NK-92 (cell line): ENCODE results near the gene KLHDC7B.
"Not testable (repeated sequence)": the region's sequence is repeated elsewhere in the genome, so short reads cannot be mapped to it uniquely, and the experiment has no call there.

Experiments
- DNase-seq: peaks from one replicate; lab custom pipeline; 2025; ENCODE audit not compliant: unreplicated experiment; lab: John Stamatoyannopoulos, UW

The KLHDC7B gene

DNA sequence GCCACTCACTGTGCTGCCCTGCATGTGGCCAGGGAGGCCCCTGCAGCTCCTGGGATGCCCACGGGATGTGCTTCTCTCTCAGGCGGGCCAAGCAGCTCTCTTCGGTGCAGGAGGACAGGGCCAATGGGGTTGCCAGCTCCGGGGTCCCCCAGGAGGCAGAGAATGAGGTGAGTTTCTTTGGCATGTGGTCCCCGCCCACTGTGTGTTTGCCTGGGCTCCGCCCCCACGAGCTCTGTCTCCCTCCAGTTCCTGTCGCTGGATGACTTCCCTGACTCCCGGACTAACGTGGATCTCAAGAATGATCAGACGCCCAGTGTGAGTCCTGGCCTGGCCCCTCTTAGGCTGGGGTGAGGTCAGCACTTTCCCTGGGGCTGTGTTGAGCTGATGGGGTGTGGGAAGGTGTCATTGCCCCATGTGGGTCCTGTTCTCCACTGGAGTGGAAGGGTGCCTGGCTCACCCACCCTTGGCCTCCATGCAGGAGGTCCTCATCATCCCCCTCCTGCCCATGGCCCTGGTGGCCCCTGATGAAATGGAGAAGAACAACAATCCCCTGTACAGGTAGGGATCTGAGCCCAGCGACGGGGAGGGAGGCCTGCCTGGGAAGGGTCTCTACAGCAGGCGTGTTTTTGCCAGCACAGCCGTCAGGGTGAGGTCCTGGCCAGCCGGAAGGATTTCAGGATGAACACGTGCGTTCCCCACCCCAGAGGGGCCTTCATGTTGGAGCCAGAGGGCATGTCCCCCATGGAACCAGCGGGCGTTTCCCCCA is 28.0 kb upstream of the KLHDC7B start:
- no peak for DNase-seq

GRCh38 chr22:50518606-50519005 is 27.1 kb upstream of the KLHDC7B start:
- DNase-seq, result no peak

DNA sequence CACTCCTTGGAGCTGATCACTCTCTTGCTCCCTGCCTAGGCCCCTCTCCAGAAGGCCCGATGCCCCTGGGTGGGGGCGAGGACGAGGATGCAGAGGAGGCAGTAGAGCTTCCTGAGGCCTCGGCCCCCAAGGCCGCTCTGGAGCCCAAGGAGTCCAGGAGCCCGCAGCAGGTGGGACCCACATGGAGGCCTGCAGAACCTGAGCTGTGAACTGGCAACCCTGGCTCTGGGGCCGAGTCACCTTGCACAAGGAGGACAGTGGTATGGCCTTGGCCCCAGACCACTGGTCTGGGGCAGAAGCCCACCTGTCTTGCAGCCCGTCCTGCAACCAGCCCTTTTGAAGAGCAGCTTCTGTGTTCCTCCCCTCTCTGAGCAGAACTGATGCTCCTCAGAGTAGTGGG is 26.5 kb upstream of the KLHDC7B start:
- DNase-seq, result no peak

DNA sequence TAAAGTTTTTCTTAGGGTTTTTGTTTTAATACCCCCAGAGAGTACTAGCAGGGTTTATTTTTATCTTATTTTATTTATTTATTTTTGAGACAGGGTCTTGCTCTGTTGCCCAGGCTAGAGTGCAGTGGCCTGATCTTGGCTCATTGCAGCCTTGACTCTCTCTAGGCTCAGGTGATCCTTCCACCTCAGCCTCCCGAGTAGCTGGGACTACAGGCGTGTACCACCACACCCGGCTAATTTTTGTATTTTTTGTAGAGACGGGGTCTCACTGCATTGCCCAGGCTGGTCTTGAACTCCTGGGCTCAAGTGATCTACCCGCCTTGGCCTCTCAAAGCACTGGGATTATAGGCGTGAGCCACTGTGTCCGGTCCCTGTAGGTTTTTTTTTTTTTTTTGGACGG is 25.5 kb upstream of the KLHDC7B start:
- DNase-seq, result not testable (repeated sequence)

DNA sequence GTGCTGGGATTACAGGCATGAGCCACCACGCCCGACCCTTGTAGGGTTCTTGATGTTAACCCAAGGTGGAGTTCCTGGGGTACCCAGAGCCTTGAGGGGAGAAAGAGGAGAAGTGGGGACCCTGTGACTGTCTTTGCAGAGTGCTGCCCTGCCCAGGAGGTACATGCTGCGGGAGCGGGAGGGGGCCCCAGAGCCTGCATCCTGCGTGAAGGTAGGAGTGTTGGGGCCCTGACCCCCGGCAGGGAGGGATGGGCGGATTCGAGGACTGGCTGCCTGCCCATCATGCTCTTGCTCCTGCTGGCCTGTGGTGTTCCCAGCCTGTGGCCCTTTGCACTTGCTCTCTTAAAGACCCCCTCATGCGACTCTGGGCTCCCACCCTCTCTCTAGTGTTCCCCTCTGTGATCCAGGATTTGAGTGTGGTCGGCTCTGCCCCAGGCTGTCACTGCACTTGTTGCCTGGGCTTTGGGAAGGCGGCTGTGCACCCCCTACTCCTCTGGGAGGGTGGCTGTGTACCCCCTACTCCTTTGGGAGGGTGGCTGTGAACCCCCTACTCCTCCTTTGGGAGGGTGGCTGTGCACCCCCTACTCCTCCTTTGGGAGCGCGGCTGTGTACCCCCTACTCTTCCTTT is 24.8 kb upstream of the KLHDC7B start:
- DNase-seq, result no peak

GRCh38 chr22:50521710-50522109 is 24.0 kb upstream of the KLHDC7B start:
- DNase-seq, result no peak

GRCh38 chr22:50522208-50522805 is 23.4 kb upstream of the KLHDC7B start:
- DNase-seq, result no peak

DNA sequence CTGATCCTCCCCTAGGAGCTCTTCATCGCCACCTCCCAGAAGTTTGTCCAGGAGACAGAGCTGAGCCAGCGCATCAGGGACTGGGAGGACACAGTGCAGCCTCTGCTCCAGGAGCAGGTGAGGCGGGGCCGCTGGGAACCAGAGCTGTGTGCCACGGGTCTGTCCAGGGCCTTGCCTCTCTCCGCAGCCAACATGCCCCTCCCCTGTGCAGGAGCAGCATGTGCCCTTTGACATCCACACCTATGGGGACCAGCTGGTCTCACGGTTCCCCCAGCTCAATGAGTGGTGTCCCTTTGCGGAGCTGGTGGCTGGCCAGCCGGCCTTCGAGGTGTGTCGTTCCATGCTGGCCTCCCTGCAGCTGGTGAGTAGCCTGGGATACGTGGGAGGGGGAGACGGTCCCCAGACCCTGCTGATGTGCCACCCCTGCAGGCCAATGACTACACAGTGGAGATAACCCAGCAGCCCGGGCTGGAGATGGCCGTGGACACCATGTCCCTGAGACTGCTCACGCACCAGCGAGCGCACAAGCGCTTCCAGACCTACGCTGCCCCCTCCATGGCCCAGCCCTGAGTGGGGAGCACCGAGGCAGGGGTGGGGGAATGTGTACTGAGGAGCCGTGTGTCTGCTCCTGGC is 22.8 kb upstream of the KLHDC7B start:
- DNase-seq, result no peak

DNA sequence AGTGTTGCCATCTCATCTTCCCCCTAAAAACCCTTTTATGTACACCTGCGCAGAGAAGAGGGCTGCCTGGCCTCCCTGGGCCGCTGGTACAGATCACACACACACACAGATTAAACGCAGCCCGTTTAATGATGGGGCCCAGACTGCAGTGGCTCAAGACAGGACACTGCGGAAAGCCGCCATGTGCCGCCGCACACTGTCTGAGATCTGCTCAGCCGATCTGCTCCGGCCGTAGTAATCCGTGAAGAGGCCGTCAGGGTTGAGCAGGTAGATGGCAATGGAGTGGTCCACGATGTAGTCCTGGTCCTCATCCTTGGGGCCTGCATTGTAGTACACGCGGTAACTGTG is 22.3 kb upstream of the KLHDC7B start:
- no peak for DNase-seq

- no peak for DNase-seq
These were observed 21.7 kb upstream of the KLHDC7B start for GRCh38 chr22:50523806-50524675.

DNA sequence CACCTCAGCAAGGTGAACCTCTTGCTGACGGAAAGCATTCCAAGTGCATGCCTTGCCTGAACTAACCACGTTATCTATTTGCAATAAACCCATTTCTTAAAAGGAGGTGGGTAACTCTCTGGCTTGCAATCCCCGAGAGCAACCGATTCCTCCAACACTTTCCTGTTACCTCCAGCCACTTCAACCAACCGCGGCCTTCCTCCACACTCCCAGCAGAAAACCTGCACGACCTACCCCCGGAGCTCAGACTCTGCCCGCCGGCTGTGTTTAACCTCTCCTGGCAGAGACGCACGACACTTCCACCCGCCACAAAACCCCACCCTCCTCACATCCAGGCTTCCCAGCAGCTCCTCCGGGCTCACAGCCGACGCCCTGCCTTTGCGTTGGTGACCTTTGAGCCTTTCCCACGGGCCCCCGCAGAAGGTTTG is 21.0 kb upstream of the KLHDC7B start:
- no peak for DNase-seq

- peak; percentile 77 for DNase-seq
These were observed 20.4 kb upstream of the KLHDC7B start, which contains the start of gene SCO2 for GRCh38 chr22:50525104-50525857. Gene SCO2 (minus strand): TSS chr22:50525598. CDS start chr22:50524411, 1,187 bp downstream.

DNA sequence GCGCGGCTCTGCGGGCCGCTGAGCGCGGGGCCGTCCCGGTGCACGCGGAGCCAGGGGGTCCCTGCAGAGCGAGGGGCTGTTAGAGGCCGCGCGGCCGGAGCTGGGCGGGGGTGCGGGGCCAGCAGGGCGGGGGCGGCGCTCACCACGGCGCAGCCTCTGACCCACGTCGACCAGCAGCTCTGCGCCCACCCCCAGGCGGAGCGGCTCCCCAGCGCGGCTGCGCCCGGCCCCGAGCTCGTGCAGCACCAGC is 19.9 kb upstream of the KLHDC7B start:
- DNase-seq, result no peak

DNA sequence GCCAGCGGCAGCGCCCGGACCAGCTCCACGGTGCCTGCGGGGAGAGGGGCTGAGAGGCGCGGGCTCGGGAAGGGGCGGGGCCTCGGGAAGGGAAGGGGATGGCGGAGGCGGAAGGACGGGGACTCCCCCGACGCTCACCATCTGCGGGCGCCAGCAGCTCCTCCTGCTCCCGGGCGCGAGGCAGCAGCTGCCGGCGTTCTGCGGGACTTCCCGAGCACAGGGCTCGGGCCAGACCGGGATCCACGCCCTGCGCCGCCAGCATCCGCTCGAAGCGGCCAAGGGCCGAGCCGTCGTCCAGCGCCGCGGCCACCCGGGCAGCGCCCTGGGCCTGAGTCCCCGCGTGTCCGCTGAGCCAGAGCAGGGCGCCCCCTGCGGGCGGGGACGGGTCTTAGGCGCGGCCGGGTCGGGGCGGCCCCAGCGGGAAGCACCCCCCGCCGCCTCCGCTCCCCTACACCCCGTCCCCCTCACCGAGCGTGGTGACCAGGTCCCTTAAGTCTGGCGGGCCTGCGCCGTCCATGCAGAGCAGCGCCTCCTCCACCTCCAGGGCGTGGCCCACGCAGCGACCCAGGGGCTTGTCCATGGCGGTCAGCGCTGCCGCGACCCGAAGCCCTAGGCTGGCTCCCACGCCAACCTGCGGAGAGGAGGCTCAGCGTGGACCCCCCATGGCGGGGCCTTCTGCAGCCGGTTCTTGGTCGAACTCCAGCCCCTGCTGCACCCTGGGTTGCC is 19.4 kb upstream of the KLHDC7B start:
- DNase-seq, result no peak

DNA sequence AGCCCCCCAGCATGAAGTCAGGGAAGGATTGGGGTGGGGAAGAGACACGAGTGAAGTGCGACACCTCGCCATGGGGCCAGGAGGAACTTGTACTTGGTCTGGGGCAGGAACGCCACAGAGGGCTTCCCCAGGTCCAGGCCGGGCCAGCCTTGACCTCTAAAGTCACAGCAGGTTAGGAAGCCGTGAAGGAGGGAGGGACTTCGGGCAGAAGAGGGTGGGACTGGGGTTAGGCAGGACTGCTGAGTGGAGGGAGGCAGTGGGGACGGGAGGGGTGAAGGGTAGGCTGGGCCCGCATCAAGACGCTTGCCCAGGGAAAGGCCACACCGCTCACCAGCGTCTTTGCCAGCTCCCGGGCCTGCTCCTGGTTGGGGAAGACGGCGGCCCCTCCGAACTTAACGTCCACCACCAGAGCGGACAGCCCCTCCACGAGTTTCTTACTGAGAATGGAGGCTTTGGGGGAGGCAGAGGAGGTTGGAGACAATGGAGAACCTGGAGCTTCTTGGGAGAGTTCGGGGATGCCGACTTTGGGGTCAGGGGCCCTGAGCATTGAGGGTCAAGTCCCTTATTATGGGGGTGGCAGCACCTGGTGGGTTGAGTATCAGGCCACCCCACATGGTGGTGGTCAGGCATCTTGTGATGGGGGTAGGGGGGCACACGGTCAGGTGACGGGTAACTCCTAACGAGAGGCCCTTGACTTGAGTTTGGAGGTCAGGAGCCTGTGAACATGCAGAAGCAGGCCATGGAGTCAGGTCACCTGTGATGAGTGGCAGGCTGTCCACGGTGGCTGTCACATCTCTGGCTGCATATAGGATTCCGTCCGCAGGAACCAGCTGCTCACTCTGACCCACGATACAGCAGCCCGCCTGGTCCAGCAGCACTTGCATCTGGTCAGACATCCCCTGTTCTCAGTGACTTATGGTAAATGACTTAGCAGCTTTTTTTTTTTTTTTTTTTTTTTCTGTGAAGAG is 18.6 kb upstream of the KLHDC7B start:
- DNase-seq, result no peak

GRCh38 chr22:50527921-50528681 is 17.6 kb upstream of the KLHDC7B start:
- no peak for DNase-seq

GRCh38 chr22:50528682-50529415 is 16.9 kb upstream of the KLHDC7B start:
- DNase-seq, result no peak
